Measurements from ENCODE around the gene SLC51A.

The SLC51A gene

GRCh38 chr3:196246612-196247308, 30.4 kb downstream of the SLC51A start:
- DNase-seq = no peak

GRCh38 chr3:196251918-196252317, 35.6 kb downstream of the SLC51A start:
- DNase-seq = no peak

GRCh38 chr3:196254376-196255283, 38.3 kb downstream of the SLC51A start:
- no peak for DNase-seq

GRCh38 chr3:196255776-196256175, 39.4 kb downstream of the SLC51A start:
- no peak for DNase-seq

GRCh38 chr3:196260784-196261183, 44.5 kb downstream of the SLC51A start:
- DNase-seq = no peak

GRCh38 chr3:196263819-196264218, 47.5 kb downstream of the SLC51A start:
- no peak for DNase-seq

- no peak for DNase-seq
These were observed 52.2 kb downstream of the SLC51A start for GRCh38 chr3:196268284-196269163.

GRCh38 chr3:196270499-196270898, 54.2 kb downstream of the SLC51A start:
- no peak for DNase-seq

GRCh38 chr3:196272826-196273225, 56.5 kb downstream of the SLC51A start:
- no peak for DNase-seq

- DNase-seq = no peak
These were observed 57.3 kb downstream of the SLC51A start for GRCh38 chr3:196273655-196274054.

- DNase-seq = no peak
These were observed 58.3 kb downstream of the SLC51A start for GRCh38 chr3:196274585-196274984.

GRCh38 chr3:196275126-196275525, 58.8 kb downstream of the SLC51A start:
- no peak for DNase-seq

GRCh38 chr3:196280689-196281440, 64.5 kb downstream of the SLC51A start:
- no peak for DNase-seq

- no peak for DNase-seq
These were observed 65.6 kb downstream of the SLC51A start for GRCh38 chr3:196281962-196282361.
